GM12874 (cell line): ENCODE measurements around the gene EDA.

Experiments
- TF ChIP-seq, protein P1 (sequence below): IDR thresholded peaks from 2 replicates; pipeline ENCODE4 v1.5.1; 2011; ENCODE audit warnings: low read depth, mild to moderate bottlenecking, control low read depth, low read length, moderate library complexity; ENCODE audit not compliant: insufficient read depth

The EDA gene

GRCh38 chrX:69615779-69616456, at the start of gene EDA:
Gene EDA, plus strand, starts transcription at chrX:69616113.
- TF ChIP-seq, protein P1, sequence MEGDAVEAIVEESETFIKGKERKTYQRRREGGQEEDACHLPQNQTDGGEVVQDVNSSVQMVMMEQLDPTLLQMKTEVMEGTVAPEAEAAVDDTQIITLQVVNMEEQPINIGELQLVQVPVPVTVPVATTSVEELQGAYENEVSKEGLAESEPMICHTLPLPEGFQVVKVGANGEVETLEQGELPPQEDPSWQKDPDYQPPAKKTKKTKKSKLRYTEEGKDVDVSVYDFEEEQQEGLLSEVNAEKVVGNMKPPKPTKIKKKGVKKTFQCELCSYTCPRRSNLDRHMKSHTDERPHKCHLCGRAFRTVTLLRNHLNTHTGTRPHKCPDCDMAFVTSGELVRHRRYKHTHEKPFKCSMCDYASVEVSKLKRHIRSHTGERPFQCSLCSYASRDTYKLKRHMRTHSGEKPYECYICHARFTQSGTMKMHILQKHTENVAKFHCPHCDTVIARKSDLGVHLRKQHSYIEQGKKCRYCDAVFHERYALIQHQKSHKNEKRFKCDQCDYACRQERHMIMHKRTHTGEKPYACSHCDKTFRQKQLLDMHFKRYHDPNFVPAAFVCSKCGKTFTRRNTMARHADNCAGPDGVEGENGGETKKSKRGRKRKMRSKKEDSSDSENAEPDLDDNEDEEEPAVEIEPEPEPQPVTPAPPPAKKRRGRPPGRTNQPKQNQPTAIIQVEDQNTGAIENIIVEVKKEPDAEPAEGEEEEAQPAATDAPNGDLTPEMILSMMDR: no peak

GRCh38 chrX:69568828-69569227, 47.1 kb upstream of the EDA start:
- TF ChIP-seq, protein P1: no peak

DNA sequence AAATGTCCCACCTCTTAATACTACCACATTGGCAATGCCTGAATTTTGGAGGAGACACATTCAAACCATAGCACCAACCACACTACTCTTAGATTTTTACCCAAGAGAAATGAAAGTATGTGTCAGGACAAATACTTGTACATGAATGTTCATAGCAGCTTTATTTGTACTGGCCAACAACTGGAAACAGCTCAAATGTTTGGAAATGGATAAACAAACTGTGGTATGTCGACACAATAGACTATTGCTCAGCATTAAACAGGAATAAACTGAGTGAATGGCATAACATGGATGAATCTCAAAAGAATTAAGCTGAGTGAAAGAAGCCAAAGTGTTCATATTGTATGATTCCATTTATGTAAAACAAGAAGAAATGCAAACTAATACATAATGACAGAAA, 18.5 kb upstream of the EDA start:
- TF ChIP-seq, protein P1: no peak

- TF ChIP-seq, protein P1: no peak
Measured at GRCh38 chrX:69600182-69600581, 15.7 kb upstream of the EDA start.

DNA sequence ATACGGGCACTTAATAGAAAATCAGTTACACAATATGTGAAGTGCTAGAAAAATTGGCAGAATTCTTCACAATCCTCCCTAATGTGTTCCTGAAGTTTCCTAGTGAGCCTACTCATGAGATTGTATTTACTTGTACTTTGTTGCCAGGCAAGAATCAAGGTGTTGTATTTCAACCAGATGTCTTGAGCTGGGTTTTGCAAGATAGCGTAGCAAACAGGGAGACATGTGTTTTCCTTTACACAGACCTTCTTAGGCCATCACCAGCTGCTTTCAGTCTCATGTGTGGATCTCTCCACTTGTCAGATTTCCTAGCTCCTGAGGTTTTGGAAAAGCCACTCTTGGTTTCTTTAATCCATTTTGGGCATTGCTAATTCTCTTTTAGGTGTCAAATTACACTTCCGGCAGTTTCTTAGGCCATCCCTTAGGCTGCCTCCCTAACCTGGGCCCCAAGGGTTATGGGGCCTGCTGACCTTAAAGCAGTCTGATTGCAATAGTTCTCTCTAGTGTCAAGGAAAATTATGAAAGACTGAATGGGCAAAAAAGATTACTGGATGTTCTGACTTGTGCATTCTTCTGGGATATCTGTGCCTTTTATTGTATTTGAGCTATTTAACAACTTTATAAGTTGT, 12.2 kb upstream of the EDA start:
- TF ChIP-seq, protein P1: no peak

GRCh38 chrX:69605521-69605920, 10.4 kb upstream of the EDA start:
- TF ChIP-seq, protein P1: no peak

GRCh38 chrX:69607616-69608015, 8.3 kb upstream of the EDA start:
- TF ChIP-seq, protein P1: no peak
